Myocyte (in vitro differentiated cells): ENCODE data around the gene MAP10. TPM values are rescaled to one million over a fixed set of nuclear protein-coding genes. Genes with fewer than 3 reads are reported as not detected.
"Not testable (repeated sequence)": the region's sequence is repeated elsewhere in the genome, so short reads cannot be mapped to it uniquely, and the experiment has no call there.

Experiments
- DNase-seq: peaks from one replicate; pipeline ENCODE4 v3.0.0-alpha.2; 2012; ENCODE audit warnings: low read depth
- polyA plus RNA-seq: library from polyadenylated mRNA; unstranded; fragments of >200 nt; gene quantifications from one replicate; pipeline ENCODE4 v1.2.1, GENCODE V29; 2012; ENCODE audit warnings: missing spikeins
- total RNA-seq: library from RNA; depleted of rRNA; stranded (reverse); fragments of >200 nt; gene quantifications from 2 replicates; pipeline ENCODE4 v1.2.3, GENCODE V29; 2014

Gene MAP10, protein sequence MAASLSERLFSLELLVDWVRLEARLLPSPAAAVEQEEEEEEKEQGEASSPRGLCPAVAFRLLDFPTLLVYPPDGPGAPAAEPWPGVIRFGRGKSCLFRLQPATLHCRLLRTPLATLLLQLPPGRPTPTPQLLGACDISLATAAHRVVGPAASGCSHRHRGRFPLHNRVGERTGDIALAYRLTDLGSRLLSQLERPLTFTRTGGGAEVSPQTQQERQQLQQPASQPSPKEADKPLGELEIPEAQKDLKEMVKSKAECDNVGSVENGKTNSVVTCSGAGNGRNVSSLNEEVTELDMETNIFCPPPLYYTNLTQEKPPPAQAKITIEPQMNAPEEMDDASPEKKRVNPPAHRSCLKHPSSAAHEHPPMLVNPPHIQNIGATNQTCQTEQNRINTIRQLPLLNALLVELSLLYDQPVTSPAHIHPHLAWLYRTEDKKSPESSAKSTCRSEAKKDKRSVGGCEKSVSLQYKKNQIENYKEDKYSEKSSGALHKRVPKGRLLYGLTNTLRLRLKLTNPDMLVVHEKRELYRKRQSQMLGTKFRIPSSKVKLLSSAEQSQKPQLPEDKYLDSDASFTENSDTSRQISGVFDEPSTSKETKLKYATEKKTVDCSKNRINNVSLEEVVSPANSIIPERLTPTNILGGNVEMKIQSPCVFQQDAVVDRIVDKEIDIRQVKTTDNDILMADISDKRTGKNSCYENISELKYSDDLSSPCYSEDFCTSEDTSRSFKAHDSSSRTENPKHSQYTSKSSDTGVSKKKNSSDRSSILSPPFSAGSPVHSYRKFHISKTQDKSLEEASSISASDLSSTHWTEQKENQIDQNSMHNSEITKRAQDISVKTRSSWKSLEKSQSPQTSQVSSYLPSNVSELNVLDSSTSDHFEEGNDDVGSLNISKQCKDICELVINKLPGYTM
- 1.6 and 2.2 TPM in 2 replicates for total RNA-seq
- 0.45 TPM for polyA plus RNA-seq

DNA sequence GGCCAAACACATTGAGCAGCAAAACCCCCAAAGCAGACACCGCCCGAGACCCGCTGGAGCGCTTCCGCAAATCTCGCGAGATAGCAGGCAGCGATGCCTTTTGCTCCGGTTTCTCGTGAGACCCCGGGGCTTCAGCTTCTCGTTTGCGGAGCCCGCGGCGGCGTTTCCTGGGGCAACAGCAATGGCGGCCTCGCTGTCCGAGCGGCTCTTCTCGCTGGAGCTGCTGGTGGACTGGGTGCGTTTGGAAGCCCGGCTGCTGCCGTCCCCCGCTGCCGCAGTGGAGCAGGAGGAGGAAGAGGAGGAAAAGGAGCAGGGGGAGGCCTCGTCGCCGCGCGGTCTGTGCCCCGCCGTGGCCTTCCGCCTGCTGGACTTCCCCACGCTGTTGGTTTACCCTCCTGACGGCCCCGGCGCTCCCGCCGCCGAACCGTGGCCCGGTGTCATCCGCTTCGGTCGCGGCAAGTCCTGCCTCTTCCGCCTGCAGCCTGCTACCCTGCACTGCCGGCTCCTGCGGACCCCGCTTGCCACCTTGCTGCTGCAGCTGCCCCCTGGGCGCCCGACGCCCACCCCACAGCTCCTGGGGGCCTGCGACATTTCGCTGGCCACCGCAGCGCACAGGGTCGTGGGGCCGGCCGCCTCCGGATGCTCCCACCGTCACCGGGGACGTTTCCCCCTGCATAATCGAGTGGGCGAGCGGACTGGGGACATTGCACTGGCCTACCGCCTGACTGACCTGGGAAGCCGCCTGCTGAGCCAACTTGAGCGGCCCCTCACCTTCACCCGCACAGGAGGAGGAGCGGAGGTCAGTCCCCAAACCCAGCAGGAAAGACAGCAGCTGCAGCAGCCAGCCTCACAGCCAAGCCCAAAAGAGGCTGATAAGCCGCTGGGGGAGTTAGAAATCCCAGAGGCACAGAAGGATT, at the start of gene MAP10:
TSS of gene MAP10 (plus strand) at position 148 of the 917 bp plus-strand sequence. CDS start at position 182, 34 bp downstream.
- DNase-seq: peak; percentile 79

DNA sequence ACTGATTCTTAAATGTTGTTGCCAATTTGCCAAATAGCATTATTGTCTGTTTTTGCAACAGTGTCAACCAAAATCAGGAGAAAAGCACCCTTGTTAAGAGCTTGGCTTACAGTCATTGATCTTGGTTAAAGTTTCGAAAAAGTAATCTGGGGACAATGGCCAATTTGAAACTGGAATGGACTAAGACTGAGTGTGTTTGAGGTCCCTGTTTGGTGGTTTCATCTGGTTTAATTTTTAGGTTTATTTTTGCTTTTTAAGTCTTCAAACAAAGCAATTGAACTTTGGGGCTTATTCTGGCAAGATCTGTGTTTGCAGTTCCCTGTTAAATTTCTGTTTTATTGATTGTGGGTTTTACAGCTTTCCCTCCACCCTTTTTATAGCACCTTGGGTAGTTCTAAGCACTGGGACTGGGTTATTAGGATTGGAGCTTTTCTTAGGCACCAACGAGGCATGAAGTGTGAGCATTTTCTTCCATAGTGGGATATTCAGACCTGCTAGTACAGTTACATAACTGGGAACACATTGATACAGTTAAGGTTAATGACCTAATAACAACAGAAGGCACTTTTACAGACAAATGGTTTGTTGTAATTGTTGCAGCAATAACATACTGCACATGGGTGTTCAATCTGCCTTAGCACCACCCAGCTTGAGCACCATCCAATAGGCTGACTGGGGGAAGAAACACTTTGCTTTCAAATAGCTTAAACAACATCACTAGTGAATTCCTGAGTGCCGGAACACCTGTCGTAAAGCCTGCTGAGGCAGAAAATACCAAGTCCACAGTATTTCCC, 40.6 kb upstream of the MAP10 start:
- DNase-seq: no peak

DNA sequence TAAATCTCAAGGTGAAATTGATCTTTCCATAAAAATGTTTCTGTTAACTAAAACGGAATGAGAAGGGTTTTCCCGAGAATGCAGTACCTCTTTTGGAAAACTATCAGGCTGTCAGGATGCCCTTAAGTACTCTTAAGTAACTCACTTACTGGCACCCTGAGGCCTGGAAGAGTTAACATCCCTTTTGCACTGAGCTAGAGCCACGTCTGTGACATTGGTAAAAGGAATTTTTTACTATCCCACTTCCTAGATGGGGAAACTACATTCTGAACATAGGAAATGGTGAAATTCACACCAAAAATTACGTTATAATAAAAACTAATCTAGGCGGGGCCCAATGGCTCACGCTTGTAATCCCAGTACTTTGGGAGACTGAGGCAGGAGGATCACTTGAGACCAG, 39.7 kb upstream of the MAP10 start:
- no peak for DNase-seq

DNA sequence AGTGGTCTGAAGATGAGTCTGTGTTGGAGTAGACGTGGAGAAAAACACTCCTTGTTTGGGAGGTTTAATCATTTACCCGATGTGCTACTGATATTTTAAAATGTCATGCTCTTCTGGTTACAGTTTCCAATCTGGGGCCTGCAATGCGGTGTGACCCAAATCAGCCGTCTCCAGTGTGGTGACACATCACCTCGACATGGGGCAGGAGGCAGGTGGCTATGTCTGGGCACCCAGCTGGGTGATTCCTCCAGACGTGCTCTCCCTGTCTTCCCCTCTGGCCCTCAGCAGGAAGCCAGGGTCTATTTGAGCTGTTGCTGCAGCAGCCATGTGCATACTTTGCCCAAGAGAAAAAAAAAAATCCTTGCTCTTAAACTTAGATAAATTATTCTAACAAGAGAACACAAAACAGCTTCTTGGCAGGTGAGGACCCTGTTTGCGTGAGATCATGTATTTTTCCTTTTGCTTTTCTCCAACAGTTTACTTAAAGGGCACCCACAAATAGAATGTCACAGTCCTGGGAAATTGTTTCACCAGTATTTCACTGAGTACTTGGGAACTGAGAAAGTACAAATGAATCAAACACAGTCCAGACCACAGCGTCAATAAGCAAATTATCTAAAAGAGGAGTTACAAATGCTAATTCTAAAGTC, 38.9 kb upstream of the MAP10 start:
- DNase-seq: peak; percentile 44

DNA sequence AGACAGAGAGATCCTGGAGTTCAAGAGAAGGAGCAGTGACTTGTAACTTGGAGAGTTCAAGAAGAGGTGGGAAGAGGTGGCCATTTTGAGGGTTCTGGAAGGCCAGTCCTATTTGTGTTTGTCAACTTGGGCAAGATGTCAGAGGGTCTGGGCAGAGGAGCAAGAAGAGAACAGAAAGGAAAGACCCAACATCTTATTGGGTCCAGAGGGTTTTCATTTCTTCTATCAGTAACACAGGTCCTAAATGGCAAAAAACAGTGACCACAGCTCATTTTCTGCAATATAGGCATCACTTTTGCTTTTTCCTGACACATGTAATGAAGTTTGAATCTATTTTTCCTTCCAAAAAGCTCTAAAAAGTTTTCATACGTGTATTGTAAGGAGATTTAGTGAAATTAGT, 38.3 kb upstream of the MAP10 start:
- DNase-seq: no peak

DNA sequence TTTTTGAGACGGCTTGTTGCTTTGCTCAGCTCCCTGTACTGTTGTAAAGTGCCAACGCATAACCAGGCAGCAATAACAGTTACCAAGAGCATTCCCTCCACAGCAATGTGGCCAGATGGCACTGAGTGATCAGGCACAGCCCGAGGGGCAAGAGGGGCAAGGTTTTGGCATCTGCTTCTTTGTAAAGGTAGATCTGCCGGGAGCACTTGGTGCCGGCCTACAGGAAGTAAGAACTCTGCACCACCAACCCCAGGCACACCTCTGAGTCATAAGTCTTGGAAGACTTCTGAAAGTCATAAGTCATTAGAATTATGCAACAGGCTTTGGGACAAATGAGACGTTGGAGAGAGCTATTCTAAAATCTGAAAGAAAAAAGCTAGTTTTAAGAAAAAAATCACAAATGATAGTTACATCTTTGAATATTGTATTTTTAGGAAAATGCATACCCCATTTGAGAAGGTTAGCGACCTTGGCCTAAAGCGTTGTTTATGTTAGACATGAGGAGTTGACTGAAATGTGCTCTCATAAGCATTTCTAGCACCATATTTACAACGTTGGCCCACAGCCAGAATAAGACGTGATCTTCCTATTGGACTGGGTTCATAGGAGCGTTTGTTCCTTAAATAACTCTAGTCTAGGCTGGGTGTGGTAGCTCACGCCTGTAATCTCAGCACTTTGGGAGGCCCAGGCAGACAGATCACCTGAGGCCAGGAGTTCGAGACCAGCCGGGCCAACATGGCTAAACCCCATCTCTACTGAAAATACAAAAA, 37.7 kb upstream of the MAP10 start:
- peak; percentile 38 for DNase-seq

DNA sequence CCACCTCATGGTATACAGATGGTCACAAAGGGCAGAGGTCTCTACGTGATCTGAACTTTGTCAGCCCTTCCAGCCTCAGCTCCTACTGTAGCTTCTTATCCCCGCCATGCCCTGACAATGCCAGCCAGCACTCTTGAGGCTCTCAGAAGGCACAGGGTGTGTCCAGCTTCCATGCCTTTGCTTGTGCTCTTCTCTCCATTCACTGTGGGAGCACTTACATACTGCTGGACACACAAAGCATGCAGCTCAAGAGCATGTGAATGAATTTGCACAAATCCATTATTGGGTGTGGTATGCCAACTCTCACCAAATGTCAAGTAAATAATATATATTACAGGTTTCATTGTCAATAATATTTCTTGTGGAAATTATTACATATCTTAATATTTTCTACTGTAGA, 36.4 kb upstream of the MAP10 start:
- DNase-seq: no peak

DNA sequence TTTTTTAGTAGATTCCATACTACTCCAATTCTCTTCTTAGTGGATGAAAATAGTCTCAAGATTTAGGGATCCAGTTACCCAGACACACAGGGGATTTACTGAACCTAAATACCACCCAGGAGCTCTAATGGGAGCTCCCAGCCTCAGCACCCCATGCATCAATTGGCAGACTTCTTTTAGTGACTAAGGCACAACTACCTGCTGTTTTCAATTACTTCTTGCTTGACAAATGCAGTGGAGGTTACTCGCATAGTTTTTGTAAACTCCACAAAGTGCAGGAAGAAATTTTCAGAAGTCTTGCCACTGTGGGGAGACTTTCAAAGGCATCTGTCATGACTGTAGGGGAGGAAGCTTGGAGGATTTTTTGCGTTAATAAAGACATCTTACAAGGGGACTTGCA, 35.5 kb upstream of the MAP10 start:
- no peak for DNase-seq

DNA sequence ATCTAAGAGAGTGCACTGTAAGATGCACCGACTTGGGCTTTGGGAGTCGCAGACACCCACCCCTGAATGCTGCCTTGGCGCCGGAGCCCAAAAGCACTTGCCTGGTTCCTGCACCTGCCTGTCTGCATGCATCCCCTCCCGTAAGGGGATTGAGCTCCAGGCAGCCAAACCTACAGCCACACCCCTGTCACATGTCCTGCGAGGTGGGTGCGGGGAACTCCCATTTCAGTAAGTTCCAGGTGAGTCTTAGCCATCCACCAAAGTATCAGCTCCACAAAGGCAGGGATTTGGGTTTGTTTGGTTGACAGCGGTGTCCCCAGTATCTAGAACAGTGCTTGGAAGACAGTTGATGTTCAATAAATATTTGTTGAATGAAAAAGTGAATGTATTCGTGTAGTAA, 31.5 kb upstream of the MAP10 start:
- DNase-seq: no peak

DNA sequence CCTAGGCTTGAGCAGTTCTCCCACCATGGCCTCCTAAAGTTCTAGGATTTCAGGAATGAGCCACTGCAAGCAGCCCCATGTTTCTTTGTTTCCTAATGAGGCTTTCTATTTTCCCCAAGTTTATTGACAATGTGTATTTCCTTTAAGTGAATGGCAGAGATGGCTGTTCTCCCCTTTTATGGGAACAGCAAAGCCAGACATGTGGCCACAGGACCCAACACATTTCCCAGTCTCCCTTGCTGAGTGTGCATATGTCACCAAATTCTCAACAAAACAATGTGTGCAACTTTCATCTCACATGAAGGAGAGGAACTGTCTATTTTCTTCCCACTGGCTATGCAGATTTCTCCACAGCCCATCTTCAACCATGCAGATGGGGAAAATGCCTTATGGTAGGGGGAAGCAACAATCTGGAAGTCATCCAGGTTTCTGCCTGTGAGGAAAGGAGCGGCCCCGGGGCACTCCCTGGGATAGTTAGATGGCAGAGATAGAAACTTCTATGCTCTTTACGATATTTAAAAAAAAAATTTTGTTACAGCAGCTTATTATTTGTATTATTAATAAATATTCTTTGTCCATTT, 28.6 kb upstream of the MAP10 start:
- DNase-seq: no peak

DNA sequence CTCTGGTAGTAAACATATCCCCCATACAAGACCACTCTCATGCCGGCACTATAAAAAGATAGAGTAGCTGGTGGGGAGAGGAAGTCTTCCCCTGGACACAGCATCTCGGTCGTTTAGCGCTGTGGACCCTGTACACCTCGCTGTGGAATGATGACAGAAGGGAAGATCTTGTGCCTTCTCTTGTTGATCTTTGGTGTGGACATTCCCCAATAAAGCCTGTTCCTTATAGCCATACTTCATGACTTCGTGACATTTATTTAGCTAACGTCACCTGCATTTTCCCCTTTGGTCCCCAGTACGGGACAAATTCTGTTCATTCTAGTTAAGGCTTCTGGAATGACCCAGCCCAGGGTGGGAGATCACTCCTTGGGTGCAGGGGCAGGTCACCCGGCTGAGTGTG, 24.9 kb upstream of the MAP10 start:
- DNase-seq: no peak

DNA sequence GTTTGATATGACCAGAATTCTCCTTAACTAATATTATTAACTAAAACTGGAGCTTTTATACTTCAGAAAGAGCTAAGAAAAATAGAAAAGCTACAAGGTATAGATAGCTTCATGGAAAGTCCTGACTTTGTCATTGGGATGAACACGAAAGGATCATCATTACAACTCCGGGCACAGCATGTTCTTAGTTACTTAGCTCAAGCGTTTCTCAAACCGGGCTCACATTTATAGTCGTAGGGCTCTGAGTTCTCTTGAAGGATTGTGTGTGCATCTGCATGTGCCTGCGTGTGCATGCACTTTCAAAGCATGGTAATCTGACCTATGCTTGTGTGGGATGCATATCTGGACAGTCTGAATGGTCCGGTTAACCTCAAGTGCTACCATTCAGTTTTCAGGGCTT, 20.4 kb upstream of the MAP10 start:
- no peak for DNase-seq

DNA sequence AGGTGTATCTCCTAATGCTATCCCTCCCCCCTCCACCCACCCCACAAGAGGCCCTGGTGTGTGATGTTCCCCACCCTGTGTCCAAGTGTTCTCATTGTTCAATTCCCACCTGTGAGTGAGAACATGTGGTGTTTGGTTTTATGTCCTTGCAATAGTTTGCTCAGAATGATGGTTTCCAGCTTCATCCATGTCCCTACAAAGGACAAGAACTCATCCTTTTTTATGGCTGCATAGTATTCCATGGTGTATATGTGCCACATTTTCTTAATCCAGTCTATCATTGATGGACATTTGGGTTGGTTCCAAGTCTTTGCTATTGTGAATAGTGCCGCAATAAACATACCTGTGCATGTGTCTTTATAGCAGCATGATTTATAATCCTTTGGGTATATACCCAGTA, 19.6 kb upstream of the MAP10 start:
- not testable (repeated sequence) for DNase-seq

DNA sequence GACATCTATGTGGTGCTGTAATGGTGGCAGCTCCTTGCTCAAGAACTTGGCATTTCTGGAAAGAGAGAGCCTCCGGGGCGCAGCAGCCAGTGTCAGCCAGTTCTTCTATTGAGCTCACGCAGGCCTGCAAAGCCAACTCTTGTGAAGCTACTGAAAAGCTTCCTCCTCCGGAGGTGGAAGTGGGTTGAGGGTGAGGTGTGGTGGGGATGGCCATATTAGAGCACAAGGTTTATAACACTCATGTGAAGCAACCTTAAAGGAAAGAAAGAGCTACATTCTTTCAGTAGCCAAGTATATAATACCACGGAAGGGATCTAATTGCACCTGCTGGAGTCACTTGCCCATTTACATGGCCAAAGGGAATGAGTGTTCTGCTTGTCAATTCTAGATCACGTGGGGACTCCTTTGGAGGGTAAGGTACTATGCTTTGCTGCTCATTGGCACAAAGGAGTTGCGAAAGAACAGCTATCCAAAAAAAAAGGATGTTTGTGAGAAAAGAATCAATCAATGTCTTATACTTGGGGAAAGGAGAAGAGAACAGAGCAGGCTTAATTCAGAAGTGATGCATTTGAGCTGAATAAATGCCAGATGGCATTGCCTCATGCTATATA, 18.3 kb upstream of the MAP10 start:
- DNase-seq: no peak

DNA sequence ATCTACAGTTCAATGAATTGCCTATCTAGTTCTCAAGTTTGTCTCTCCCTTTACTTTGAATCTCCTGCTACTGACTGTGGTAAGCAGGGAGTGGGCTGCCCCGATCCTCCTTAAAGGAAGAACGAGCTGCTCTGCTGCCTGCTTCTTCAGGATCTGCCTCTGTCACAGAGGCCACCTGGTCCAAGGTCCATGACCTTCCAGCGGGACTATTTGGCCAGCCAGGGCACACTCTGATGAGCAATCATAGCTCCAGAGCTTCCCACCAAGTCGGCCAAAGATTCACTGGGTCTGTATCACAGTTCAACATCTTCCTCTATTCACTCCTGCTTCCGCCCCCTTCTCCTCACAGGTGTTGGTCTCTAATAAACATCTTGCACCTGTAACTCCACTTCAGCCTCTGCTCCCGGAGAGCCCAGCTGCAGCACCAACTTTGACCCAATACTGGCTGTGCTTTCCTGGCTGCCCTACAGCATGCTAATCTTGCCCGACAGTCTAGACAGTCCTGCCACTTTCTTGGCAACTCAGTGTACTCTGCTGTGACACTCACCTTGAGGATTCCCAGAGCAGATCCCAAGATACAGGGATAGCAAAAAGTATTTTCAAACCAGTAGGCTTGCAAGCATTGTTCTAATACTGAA, 16.9 kb upstream of the MAP10 start:
- DNase-seq: no peak

DNA sequence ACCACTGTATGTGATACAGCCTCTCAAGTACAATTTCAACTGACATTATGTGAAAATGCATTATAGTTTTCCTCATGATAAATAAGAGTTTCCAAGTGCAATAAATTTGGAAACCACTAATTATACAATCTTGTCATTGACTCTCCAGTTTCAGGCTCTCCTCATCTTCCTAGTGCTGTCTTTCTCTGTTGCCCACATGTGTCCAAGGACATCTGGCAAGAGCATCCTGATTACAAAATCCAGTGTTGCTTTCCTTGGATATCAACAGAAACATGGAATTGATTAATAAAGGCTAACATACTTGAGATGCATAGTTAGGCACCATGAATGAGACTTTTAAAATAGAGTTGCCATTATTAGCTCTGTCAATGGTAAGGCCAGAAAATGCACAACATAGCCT, 15.6 kb upstream of the MAP10 start:
- no peak for DNase-seq

DNA sequence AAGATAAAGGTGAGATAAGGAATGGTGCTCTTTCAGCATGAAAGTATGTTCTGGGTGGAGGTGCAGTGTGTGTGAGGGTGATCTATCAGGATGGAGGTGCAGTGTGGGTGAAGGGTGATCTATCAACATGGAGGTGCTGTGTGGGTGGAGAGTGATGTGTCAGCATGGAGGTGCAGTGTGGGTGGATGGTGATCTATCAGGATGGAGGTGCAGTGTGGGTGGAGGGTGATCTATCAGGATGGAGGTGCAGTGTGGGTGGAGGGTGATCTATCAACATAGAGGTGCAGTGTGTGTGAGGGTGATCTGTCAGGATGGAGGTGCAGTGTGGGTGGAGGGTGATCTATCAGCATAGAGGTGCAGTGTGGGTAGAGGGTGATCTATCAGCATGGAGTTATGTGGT, 12.3 kb upstream of the MAP10 start:
- no peak for DNase-seq

DNA sequence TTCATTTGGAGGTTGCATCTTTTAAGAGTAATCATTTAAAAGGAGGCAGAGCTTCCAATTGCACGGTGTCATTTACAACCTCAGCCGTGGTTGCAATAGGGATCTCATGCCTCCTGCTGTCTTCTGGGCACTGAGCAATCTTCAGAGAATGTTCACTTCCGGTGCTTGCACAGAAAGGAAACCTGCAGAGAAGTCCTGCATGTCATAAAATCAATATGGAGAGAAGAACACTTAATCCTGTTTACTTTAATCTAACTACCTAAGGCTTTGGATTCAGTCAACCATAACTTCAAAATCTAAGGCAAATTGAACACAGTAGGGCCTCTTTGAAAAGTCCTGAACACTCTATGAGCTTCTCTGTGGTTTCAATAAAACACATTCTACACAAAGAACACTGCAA, 11.3 kb upstream of the MAP10 start:
- DNase-seq: peak; percentile 51
